HG03139 (cell line): ENCODE results near the gene GCSAM.

Experiments
- ATAC-seq: cut with Tn5 transposase; IDR thresholded peaks from one replicate; pipeline ENCODE4 v1.9.1; 2021; ENCODE audit not compliant: unreplicated experiment

The GCSAM gene

GRCh38 chr3:112132975-112133448 lies at the start of gene GCSAM:
GCSAM (minus strand) TSS chr3:112133248; CDS start chr3:112133120, 128 bp downstream.
- peak; percentile 72 for ATAC-seq

GRCh38 chr3:112175646-112176045 lies 42.6 kb upstream of the GCSAM start:
- no peak for ATAC-seq

GRCh38 chr3:112175037-112175436 lies 42.0 kb upstream of the GCSAM start:
- ATAC-seq: no peak

GRCh38 chr3:112171144-112171543 lies 38.1 kb upstream of the GCSAM start:
- ATAC-seq: no peak

GRCh38 chr3:112170046-112170445 lies 37.0 kb upstream of the GCSAM start:
- no peak for ATAC-seq

GRCh38 chr3:112167758-112168157 lies 34.7 kb upstream of the GCSAM start:
- no peak for ATAC-seq

- no peak for ATAC-seq
Measured at GRCh38 chr3:112149136-112149535, 16.1 kb upstream of the GCSAM start.

GRCh38 chr3:112143689-112144088 lies 10.6 kb upstream of the GCSAM start:
- ATAC-seq: no peak

- no peak for ATAC-seq
Measured at GRCh38 chr3:112143251-112143650, 10.2 kb upstream of the GCSAM start.

GRCh38 chr3:112141293-112141692 lies 8.2 kb upstream of the GCSAM start:
- no peak for ATAC-seq

- ATAC-seq: no peak
Measured at GRCh38 chr3:112140584-112140983, 7.5 kb upstream of the GCSAM start.

- no peak for ATAC-seq
Measured at GRCh38 chr3:112138219-112138969, 5.3 kb upstream of the GCSAM start.

- ATAC-seq: no peak
Measured at GRCh38 chr3:112137781-112138180, 4.7 kb upstream of the GCSAM start.

GRCh38 chr3:112136959-112137693 lies 4.1 kb upstream of the GCSAM start:
- no peak for ATAC-seq

GRCh38 chr3:112136046-112136445 lies 3.0 kb upstream of the GCSAM start:
- no peak for ATAC-seq

GRCh38 chr3:112134335-112135124 lies 1.5 kb upstream of the GCSAM start:
- ATAC-seq: no peak

GRCh38 chr3:112133626-112134334 lies 732 bp upstream of the GCSAM start:
- no peak for ATAC-seq

GRCh38 chr3:112132554-112132953 lies 494 bp downstream of the GCSAM start:
- ATAC-seq: no peak

GRCh38 chr3:112132088-112132487 lies 960 bp downstream of the GCSAM start:
- no peak for ATAC-seq

GRCh38 chr3:112131111-112131510 lies 1.9 kb downstream of the GCSAM start:
- ATAC-seq: no peak

GRCh38 chr3:112130638-112130993 lies 2.4 kb downstream of the GCSAM start:
- no peak for ATAC-seq
